Measurements from ENCODE around the gene MAGI2.

Gene MAGI2

GRCh38 chr7:79453558-79454360, at the start of gene MAGI2:
Gene MAGI2, minus strand, starts transcription at chr7:79453667. Its CDS starts 347 bp downstream, at chr7:79453320.
- peak; percentile 95 for DNase-seq (ENCODE audit: low spot score)

GRCh38 chr7:79502151-79502550, 48.7 kb upstream of the MAGI2 start:
- DNase-seq (ENCODE audit: low spot score) = no peak

DNA sequence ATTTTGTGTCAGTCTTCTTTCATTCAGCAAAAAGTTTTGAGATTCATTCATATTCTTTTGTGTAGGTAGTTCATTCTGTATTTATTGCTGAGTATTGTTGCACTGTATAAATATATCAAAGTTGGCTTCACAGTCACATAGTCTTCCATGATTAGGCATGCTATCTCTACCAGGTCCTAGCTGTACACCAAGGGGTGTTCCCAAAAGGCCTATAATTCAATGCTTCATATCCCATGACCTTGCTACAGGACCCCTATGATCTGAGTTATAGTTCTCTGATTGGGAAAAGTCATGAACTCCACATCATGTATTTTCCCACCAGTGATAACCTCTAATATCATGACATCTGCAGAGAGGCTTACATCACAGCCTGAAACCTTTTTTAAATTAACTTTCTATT, 47.3 kb upstream of the MAGI2 start:
- DNase-seq (ENCODE audit: low spot score) = no peak

- no peak for DNase-seq (ENCODE audit: low spot score)
Measured at GRCh38 chr7:79497728-79498127, 44.3 kb upstream of the MAGI2 start.

DNA sequence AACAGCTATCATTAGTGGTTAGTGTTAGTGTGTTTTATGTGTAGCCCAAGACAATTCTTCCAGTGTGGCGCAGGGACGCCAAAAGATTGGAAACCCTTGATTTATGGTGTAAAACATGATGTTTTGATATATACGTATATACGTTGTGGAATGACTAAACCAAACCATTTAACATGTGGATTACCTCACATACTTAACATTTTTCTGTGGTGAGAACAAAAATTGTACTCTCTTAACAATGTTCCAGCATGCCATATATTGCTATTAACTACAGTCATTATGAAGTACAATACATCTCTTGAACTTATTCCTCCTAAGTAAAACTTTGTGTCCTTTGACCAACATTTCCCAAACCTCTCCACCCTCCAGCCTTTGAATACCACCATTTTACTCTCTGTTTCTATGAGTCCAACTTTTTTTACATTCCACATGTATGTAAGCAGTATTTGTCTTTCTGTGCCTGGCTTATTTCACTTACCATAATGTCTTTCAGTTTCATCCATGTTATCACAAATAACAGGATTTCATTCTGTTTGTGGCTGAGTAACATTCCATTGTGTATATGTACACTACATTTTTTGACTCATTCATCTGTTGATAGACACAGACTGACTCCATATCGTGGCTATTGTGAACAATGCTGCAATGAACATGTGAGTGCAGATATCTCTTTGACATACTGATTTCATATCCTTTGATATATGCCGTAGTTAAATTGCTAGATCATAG, 42.2 kb upstream of the MAGI2 start:
- DNase-seq (ENCODE audit: low spot score) = no peak

GRCh38 chr7:79494046-79494445, 40.6 kb upstream of the MAGI2 start:
- no peak for DNase-seq (ENCODE audit: low spot score)

DNA sequence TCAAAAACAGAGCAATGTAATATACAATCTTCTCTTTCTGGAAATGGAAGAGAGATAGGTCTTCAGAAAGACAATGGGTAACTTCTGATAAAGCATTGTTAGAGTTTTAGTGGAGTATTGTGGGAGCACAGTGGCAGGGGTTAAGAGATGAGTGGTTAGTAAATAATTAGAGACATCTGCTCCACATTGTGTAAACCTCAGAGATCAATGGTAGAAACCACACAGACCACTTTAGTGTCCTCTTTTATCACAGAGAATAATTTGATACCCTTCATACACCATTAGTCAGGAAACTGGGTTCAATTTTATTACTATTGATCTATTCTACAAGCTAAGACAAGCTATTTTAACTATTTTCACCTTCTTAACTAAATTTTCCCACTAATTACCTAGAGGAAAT, 35.9 kb upstream of the MAGI2 start:
- DNase-seq (ENCODE audit: low spot score) = no peak

GRCh38 chr7:79478386-79478785, 24.9 kb upstream of the MAGI2 start:
- no peak for DNase-seq (ENCODE audit: low spot score)

GRCh38 chr7:79475455-79475854, 22.0 kb upstream of the MAGI2 start:
- DNase-seq (ENCODE audit: low spot score) = no peak

- DNase-seq (ENCODE audit: low spot score) = no peak
Measured at GRCh38 chr7:79471699-79472098, 18.2 kb upstream of the MAGI2 start.

DNA sequence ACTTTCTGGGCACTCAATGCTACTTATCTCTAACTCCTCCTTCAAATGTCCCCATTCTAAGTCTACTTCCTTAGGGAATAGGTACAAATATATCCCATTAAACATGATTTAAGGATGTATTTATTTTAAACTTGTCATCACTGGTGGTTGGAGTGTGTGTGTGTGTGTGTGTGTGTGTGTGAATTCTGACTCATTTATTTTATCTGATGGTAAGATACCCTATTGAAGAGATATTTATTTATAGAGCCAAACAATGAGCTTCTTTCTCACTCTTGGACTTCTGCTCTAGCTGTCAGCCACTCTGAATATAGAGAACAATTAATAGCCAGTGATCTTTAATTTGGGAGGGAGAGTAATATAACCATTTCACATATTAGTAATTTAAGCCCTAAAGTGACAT, 17.8 kb upstream of the MAGI2 start:
- DNase-seq (ENCODE audit: low spot score) = no peak

DNA sequence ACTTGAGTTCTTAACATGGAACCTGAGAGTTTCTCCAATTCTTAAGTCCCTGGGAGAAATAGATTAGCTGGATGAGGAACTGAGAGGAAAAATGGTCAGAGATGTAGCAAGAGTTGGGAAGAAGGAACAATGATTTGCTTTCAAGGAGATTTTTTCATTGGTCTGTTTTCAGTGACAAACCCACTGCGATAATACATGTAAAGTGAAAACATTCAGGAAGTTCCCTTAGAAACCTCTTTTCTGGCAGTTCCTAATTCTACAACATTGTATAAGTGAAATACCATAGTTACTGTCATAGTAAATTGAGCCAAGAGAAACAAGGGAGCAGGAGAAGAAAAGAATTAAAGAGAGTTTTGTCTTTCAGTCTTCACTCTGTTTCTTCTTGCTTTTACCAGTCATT, 12.1 kb upstream of the MAGI2 start:
- DNase-seq (ENCODE audit: low spot score) = no peak

GRCh38 chr7:79464051-79464450, 10.6 kb upstream of the MAGI2 start:
- no peak for DNase-seq (ENCODE audit: low spot score)

GRCh38 chr7:79462390-79462789, 8.9 kb upstream of the MAGI2 start:
- DNase-seq (ENCODE audit: low spot score) = no peak

DNA sequence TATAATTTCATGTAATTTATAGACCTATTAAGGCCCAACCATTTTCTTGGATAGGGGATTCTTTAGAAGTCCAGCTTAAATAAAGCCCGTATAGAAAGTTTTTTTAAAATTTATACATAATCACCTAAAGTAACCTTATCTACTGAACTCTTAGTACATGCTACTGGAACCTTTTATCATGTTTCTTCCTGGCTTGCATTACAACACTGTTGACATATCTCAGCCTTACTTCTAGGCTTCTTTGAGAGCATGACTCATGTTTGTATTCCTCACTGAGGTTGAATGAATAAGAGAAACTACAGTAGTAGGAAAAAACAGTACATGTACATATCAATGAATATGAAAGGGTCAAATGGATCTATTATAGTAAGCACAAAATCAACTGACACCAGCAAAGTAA, 8.2 kb upstream of the MAGI2 start:
- no peak for DNase-seq (ENCODE audit: low spot score)

DNA sequence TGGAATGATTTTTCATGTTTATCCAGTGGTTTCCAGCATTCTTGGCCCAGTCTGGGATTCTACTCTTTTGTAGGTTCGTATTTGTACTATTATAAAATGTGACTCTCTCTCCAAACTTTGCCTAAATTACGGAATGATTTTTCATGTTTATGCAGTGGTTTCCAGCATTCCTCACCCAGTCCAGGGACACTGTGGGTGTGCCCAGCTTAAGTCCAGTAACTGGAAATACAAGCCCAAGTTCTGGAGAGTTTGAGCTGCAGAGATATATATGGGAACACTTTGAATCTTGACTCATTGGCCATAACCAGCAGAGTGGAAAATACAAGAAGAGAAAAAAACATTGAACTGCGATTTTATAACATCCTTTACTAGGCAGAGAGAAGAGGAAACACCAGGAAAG, 5.9 kb upstream of the MAGI2 start:
- no peak for DNase-seq (ENCODE audit: low spot score)

GRCh38 chr7:79458796-79459195, 5.3 kb upstream of the MAGI2 start:
- DNase-seq (ENCODE audit: low spot score) = no peak

DNA sequence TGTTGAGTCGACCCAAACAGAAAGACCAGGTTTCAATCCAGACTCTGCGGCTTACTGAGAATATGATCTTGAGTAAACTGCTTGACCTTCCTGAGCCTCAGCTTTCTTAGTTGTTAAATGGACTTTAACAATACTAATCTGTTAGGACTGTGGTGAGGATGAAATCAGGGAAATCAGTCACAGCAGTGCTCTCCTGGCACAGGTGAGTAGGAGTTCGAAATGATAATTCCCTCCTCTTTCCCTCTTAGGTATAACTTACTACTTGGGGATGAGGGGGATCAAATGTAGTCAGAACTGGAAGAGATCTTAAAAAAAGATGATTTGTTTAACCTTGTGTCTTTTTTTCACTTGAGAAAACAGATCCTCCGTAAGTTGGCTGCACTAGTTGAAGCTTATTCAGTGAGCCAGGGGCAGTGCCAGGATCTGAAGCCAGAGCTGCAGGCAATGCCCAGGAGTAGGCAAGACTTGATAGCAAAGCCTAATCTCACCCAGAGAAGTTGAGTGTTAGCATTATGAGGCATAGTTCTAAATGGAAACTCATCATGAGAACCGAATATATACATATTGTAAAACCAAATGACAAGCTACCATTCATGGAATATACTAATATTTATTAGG, 1.8 kb upstream of the MAGI2 start:
- peak; percentile 14 for DNase-seq (ENCODE audit: low spot score)

DNA sequence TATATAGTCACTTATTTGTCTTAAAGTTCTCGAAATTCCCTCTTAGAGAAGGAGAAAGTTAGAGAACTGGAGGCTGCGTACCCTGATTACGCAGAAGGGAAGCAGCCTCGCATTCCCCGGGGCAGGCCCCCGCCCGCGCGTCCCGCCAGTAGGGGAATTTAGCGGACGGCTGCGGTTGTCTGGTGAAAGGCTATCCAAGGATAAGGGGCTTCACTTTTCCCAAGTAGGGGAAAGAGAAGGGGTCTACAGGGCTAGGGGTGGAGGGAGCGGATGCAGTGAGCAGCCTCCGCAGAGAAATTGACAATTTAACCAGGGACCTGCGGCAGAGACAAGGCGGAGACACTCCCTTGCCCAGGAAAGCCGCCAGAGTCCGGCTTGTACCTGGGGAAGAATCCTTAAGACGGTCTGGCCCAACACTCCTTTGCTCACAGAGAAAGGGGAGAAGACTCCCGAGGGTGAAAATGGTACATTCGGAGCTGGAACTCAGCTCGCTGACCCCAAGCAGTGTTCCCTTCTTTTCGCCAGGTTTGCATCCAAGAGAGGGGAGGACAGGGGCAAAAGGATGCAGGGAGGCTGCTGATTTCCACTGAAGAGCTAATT, 994 bp upstream of the MAGI2 start:
- peak; percentile 56 for DNase-seq (ENCODE audit: low spot score)

DNA sequence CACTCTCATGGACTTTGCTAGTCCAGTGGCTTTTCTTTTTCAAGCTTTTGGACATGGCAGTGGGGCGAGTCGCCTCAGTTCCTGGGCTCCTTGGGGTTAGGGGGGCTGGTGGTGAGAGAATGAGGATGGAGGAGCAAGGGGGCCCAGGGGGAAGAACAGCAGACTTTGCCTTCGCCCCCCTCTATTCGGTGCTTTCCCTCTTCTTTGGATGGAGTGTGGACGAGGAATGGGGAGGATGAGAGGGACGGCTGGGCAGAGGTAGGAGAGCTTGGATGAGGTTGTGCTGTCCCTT, 255 bp downstream of the MAGI2 start:
- no peak for DNase-seq (ENCODE audit: low spot score)

DNA sequence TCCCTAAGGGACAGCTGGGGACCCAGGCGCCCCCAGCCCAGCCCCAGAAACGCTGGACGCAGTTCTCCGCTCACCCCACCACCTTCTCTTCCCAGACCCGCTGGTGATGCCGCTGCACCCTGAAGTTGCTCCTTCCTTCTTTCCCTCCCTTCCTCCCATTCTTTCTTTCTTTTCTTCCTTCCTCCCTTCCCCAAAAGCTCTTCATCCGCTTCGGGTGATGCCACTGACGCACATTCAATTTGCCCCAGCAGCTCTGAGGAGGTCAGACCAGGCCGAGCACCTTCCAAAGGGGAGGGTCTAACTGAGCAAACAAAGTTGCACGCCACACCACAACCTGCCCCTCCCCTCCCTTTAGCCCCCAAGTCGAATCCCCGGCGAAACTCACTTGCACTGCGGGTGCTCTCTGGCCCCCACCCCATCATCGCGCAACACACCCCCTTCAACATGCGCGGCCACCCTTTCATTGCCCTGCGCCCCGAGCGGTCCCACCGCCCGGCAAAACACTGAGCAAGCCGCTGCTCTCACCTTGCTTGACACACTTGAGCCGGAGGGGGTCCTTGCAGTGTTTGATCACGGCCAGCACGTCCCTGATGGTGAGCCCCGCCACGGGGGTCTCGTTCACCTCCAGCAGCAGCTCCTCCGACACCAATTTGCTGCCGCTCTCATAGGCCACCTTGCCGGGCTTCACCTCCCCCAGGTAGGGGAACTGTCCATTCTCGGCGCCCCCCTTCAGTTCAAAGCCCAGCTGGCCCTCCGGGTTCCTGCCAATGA, 787 bp downstream of the MAGI2 start:
- DNase-seq (ENCODE audit: low spot score) = peak; percentile 38

DNA sequence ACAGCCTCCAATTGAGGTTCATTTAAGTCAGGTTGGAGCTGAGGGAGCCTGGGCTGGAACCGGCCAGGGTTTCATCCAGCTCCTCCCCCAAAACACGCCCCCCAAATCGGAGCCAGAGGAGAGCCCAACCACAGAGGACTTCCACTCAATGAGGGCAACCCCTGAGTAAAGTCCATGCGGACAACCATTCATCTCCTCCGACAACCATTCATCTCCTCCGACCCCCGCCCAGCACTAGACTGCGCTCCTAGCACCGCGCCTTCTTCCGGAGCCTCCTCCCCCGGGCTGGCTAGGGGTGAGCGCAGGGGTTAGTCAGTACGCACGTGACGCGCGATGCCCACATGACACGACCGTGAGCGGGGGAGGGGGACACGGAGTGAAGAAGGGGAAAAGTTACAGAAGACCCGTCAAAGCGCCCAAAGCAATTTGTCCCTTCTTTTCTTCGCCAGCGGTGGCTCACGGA, 1.4 kb downstream of the MAGI2 start:
- DNase-seq (ENCODE audit: low spot score) = peak; percentile 91
